Measurements from ENCODE around the gene BDNF.

Gene BDNF

DNA sequence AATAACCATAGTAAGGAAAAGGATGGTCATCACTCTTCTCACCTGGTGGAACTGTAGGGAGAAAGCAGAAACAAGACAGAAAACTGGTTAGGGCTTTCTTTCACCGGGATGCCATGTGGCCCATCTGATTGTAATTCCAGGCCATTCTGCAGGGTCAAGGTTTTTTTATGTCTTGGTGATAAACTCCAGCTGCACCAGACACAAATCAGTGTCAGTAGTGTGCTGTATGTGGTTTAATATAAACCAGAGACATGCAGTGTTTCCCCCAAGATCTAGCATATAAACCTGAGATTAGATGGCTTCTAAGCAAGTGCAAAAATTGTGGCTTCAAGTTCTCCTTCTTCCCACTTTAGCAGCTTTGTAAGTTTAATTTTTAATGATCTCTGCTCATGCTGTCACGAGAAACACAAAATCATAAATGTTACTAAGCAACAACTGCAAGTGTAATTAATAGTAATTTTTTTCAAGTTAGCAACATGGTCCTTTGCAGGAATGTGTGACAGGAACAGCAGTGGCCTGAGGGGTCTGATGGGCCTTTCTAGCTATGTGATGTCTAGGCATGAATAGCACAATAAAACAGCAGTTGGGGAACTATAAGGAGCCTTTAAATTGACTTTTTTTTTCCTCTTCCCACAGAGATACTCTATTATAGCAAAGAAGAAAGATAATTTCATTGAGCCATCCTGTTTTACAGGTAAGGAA, 41.6 kb downstream of the BDNF start:
- H3K27me3 ChIP-seq (ENCODE audit: control insufficient read depth, insufficient read depth, low read length), result no peaks in the 10 kb centered on the region
- H3K4me3 ChIP-seq (ENCODE audit: low read length), result no peak overlapping the region
- no peak overlapping the region for H3K9ac ChIP-seq (ENCODE audit: low read depth, low read length)
- H3K4me2 ChIP-seq (ENCODE audit: low read length), result no peak overlapping the region
- no peaks in the 10 kb centered on the region for H3K4me1 ChIP-seq (ENCODE audit: control insufficient read depth, insufficient read depth, low read length)
- H3K9me3 ChIP-seq (replicated peaks; ENCODE audit: low read length), result no peaks in the 10 kb centered on the region
- peaks cover 22% of the 10 kb centered on the region for H3K36me3 ChIP-seq (ENCODE audit: insufficient read depth, low read length)

DNA sequence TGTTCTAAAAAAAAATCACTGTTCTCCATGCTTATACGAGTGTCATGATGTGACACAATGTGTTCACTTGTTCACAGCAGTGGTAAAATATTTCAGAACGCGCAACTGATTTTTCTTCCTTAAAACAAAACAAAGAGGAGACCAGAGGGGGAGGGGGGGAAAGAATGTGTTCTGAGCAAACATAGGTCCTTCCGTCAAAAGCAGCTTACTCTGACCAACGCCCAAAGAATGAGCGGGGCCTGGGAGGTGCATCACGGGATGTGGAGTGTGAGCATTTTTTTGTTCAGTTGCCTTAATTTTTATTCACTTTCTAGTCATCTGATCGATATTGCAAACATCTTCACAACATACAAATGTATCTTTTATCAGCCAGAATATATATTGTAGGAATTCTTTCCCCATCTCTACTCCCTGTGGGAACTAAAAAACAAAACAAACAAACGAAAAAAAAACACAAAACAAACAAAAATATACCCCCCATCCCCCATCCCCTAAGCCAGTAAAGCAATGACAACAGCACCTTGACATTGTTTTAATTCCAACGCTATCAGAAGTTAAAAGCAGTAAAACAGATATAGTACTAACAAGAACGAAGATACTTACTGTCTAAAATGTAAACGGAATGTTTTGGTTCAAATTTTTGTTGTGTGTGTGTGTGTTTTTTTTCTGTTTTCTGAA, 43.3 kb downstream of the BDNF start:
- no peak overlapping the region for H3K4me2 ChIP-seq (ENCODE audit: low read length)
- no peaks in the 10 kb centered on the region for H3K9me3 ChIP-seq (replicated peaks; ENCODE audit: low read length)
- no peaks in the 10 kb centered on the region for H3K4me1 ChIP-seq (ENCODE audit: control insufficient read depth, insufficient read depth, low read length)
- H3K36me3 ChIP-seq (ENCODE audit: insufficient read depth, low read length), result peaks cover 22% of the 10 kb centered on the region
- H3K27me3 ChIP-seq (ENCODE audit: control insufficient read depth, insufficient read depth, low read length), result no peaks in the 10 kb centered on the region
- no peak overlapping the region for H3K9ac ChIP-seq (ENCODE audit: low read depth, low read length)
- no peak overlapping the region for H3K4me3 ChIP-seq (ENCODE audit: low read length)

DNA sequence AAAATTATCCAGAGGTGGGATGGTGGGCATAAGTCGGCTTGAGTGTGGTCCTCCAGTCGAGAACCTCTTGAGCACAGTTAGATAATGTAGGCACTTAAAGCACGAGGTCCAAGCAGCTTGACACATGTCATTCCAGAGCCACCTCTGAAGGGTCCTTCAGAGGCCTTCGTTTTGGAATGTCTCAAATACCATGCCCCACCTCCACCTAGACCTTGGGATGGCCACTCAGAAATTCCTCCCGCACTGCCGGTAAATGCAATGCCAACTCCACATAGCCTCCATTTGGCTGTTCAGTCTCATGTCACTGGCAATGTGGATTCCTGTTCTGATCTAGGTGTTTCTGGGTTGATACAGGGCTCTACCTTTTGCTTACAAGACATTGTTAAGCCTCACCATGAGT, 43.9 kb downstream of the BDNF start:
- H3K4me2 ChIP-seq (ENCODE audit: low read length), result no peak overlapping the region
- no peak overlapping the region for H3K4me3 ChIP-seq (ENCODE audit: low read length)
- H3K9ac ChIP-seq (ENCODE audit: low read depth, low read length), result no peak overlapping the region
- no peaks in the 10 kb centered on the region for H3K9me3 ChIP-seq (replicated peaks; ENCODE audit: low read length)
- peaks cover 22% of the 10 kb centered on the region for H3K36me3 ChIP-seq (ENCODE audit: insufficient read depth, low read length)
- no peaks in the 10 kb centered on the region for H3K27me3 ChIP-seq (ENCODE audit: control insufficient read depth, insufficient read depth, low read length)
- H3K4me1 ChIP-seq (ENCODE audit: control insufficient read depth, insufficient read depth, low read length), result no peaks in the 10 kb centered on the region

DNA sequence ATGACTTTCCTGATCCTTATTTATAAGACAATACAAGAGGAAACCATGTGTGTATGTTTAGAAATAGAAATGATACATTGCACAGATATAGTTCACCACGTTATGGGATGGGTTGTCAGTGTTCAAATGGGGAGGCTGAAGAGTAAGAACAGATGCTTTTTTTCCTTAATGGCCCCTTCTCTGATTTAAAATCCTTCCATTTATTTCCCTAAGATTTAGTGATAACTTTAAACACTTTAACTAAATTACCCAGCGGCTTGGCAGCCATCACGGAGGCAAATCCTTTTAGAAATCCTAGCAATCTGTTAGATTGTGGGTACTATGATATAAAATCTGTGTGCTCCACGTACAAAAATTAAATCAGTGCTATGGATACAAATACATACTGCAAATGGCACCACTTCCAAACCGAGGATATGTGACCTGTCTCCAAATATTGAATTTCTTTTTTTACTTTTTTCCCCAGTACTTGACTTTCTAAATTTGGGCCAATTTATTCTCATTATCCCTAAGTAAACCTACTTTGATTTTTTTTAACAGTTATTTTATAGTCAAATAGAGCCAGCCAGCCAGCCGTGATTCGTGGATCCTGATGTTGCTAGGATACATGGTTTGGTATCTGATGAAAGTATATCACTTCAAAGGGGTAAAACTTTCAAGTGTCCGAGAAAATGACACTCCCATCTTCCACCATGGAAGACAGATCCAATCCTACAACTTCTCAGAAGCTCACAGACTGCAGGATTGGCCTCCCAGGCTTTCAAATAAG, 46.1 kb downstream of the BDNF start:
- Histone ChIP-seq H3K4me3 (ENCODE audit: low read length) (no peak overlapping the region), H3K9me3 (replicated peaks; ENCODE audit: low read length) (no peaks in the 10 kb centered on the region), H3K27me3 (ENCODE audit: control insufficient read depth, insufficient read depth, low read length) (no peaks in the 10 kb centered on the region), H3K36me3 (ENCODE audit: insufficient read depth, low read length) (peaks cover 22% of the 10 kb centered on the region), H3K4me2 (ENCODE audit: low read length) (no peak overlapping the region), H3K9ac (ENCODE audit: low read depth, low read length) (no peak overlapping the region), H3K4me1 (ENCODE audit: control insufficient read depth, insufficient read depth, low read length) (no peaks in the 10 kb centered on the region)

DNA sequence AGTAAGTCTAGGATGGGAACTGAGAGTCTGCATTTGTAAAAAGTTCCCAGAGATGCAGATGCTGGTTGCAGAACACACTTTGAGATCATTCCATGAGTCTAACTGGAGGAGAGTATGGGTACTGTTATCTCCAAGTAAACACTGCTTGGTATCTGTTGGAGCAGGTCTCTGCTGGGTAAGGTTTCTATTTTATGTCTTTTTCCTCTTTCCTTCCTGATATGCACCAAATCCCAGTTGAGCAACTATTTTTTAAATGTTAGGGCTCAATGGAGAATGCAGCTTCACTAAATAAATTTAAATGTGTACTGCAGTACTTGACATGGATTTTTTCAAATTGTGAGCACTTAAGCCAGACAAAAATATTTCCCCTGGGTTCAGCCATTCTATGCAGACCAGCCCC, 48.5 kb downstream of the BDNF start:
- no peak overlapping the region for H3K4me3 ChIP-seq (ENCODE audit: low read length)
- no peak overlapping the region for H3K9ac ChIP-seq (ENCODE audit: low read depth, low read length)
- no peaks in the 10 kb centered on the region for H3K27me3 ChIP-seq (ENCODE audit: control insufficient read depth, insufficient read depth, low read length)
- H3K4me1 ChIP-seq (ENCODE audit: control insufficient read depth, insufficient read depth, low read length), result no peaks in the 10 kb centered on the region
- peaks cover 15% of the 10 kb centered on the region for H3K36me3 ChIP-seq (ENCODE audit: insufficient read depth, low read length)
- H3K9me3 ChIP-seq (replicated peaks; ENCODE audit: low read length), result no peaks in the 10 kb centered on the region
- H3K4me2 ChIP-seq (ENCODE audit: low read length), result no peak overlapping the region

DNA sequence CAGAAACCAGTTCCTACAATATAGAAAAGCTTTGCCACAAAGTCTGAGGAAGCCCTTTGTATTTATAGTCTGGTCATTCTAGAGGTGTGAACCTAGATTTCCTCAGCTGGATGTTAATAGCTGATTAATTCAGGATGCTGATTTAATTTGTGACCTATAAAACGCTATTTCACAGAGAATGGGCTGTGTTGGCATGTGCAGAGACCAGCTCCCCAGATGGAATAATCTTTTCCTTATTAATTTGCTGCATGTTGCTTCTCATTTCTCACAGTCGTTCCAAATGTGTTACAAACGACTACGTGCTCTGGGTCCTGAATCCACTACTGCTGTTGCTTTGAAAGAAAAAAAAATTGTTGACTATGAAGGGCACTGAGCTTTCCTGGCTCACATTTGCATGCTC, 49.3 kb downstream of the BDNF start:
- Histone ChIP-seq H3K4me2 (ENCODE audit: low read length) (no peak overlapping the region), H3K4me1 (ENCODE audit: control insufficient read depth, insufficient read depth, low read length) (no peaks in the 10 kb centered on the region), H3K9ac (ENCODE audit: low read depth, low read length) (no peak overlapping the region), H3K27me3 (ENCODE audit: control insufficient read depth, insufficient read depth, low read length) (no peaks in the 10 kb centered on the region), H3K36me3 (ENCODE audit: insufficient read depth, low read length) (peaks cover 8% of the 10 kb centered on the region), H3K4me3 (ENCODE audit: low read length) (no peak overlapping the region), H3K9me3 (replicated peaks; ENCODE audit: low read length) (no peaks in the 10 kb centered on the region)

DNA sequence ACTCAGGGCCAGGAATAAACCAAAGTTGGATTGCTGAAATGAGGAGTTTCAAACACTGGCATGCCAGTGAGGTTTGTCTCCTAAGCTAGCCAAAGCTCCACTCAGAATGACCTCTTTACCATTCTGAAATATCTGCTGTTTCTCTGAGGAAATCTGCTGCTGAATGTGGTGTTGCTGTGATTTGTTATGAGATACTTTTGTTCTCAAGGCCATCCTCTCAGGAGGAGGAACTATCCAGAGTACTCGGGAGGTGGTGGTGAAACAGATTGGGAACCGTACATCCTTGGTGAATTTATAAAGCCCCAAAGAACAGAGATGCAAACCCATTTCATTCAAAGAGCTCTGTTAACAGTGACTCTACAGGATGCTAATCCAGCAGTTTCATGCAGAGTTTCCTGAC, 50.5 kb downstream of the BDNF start:
- Histone ChIP-seq H3K36me3 (ENCODE audit: insufficient read depth, low read length) (no peaks in the 10 kb centered on the region), H3K4me3 (ENCODE audit: low read length) (no peak overlapping the region), H3K9me3 (replicated peaks; ENCODE audit: low read length) (no peaks in the 10 kb centered on the region), H3K4me1 (ENCODE audit: control insufficient read depth, insufficient read depth, low read length) (no peaks in the 10 kb centered on the region), H3K4me2 (ENCODE audit: low read length) (no peak overlapping the region), H3K9ac (ENCODE audit: low read depth, low read length) (no peak overlapping the region), H3K27me3 (ENCODE audit: control insufficient read depth, insufficient read depth, low read length) (no peaks in the 10 kb centered on the region)

DNA sequence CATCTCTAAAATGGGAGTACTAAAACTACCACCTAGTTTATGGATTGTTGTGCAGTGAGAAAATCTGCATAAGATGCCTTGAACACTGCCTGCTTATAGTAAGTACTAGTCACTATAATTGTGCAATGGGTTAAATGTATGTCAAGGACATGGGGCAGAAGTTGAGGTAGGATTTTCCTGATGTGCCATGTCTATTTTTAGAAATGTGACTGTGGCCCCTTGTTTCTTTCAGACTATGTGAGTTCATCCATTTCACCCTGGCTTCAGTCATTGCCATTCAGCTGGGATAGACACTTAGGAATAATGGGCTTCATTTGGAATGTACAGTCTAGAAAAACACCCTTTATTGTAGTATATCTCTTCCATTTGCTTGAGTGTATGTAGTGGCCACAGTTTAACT, 51.4 kb downstream of the BDNF start:
- H3K27me3 ChIP-seq (ENCODE audit: control insufficient read depth, insufficient read depth, low read length), result no peaks in the 10 kb centered on the region
- no peak overlapping the region for H3K9ac ChIP-seq (ENCODE audit: low read depth, low read length)
- H3K9me3 ChIP-seq (replicated peaks; ENCODE audit: low read length), result no peaks in the 10 kb centered on the region
- no peak overlapping the region for H3K4me3 ChIP-seq (ENCODE audit: low read length)
- H3K4me2 ChIP-seq (ENCODE audit: low read length), result no peak overlapping the region
- H3K4me1 ChIP-seq (ENCODE audit: control insufficient read depth, insufficient read depth, low read length), result no peaks in the 10 kb centered on the region
- H3K36me3 ChIP-seq (ENCODE audit: insufficient read depth, low read length), result no peaks in the 10 kb centered on the region

DNA sequence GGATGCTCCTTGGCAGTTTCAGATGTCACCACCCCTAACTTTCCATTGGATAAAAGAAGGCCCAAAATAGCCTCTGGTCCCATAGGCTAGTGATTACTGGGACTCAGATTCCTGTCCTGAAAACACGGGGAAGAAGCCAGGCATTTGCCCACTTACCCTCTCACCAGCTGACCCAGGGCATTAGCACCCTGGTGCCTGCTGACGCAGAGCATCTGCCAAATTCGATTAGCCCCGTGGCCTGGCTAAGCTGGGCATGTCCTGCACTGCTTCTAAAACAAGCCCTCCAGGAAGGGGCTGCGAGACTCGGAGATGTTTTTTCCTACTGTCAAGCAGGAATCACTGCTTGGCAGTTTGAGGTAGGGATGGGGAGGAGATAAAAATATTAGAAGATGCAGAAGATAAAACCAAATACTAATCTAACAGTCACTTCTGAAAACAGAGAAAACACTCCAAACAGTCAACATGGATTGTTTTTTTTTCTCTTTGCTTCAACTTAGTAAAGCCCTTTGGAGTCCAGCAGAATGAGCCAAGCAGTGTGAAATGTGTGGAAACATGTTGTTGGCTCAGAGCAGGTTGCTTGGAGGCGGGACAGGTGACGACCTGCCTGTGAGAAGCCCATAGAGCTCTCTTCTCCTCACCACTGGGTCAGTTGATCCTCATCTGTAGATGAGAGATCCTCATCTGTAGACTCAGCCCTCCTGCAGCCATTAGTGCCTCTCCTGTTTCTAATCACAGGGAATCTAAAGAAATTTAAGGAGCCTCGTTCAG, 54.0 kb downstream of the BDNF start:
- Histone ChIP-seq H3K4me3 (ENCODE audit: low read length) (no peak overlapping the region), H3K36me3 (ENCODE audit: insufficient read depth, low read length) (no peaks in the 10 kb centered on the region), H3K9me3 (replicated peaks; ENCODE audit: low read length) (no peaks in the 10 kb centered on the region), H3K27me3 (ENCODE audit: control insufficient read depth, insufficient read depth, low read length) (no peaks in the 10 kb centered on the region), H3K4me1 (ENCODE audit: control insufficient read depth, insufficient read depth, low read length) (no peaks in the 10 kb centered on the region), H3K9ac (ENCODE audit: low read depth, low read length) (no peak overlapping the region), H3K4me2 (ENCODE audit: low read length) (no peak overlapping the region)

DNA sequence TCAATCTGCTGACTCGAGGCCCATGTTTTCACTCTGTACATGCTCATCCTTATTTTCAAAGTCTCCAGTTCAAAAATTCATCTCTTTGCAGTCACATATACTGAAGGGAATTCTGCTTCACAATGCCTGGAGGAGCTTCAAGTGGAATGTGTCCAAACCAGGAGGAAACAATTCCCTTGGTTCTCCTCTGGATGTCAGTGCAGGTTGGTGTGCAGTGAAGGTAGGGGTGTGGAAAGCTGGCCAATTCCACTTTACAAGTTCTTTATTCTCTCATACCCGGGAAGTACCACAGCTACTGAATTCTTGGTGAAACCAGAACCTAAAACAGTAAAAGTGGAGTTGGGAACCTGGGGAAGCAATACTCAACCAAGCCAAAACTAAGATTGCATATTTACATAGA, 57.3 kb downstream of the BDNF start:
- no peak overlapping the region for H3K4me2 ChIP-seq (ENCODE audit: low read length)
- H3K36me3 ChIP-seq (ENCODE audit: insufficient read depth, low read length), result no peaks in the 10 kb centered on the region
- no peak overlapping the region for H3K4me3 ChIP-seq (ENCODE audit: low read length)

DNA sequence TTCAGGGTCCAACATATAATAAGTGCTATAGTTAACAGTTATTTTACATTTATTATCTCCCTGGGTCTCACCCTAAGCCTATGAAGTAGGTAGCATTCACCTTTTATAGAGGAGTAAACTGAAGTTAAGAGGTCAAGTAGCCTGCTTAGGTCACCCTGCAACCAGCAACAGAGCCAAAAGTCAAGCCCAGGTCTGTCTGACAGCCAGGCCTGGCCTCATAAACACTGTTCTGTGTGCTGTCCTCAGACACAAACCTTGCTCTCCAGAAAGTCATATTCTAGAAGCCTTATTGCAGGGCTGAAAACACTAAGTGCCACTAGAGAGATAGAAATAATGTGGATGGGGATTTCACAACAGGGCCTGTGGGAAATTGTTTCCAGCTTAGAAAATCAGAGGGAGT, 59.3 kb downstream of the BDNF start:
- no peak overlapping the region for H3K9ac ChIP-seq (ENCODE audit: low read depth, low read length)
- H3K36me3 ChIP-seq (ENCODE audit: insufficient read depth, low read length), result no peaks in the 10 kb centered on the region
- H3K4me3 ChIP-seq (ENCODE audit: low read length), result no peak overlapping the region
- no peaks in the 10 kb centered on the region for H3K4me1 ChIP-seq (ENCODE audit: control insufficient read depth, insufficient read depth, low read length)
- no peaks in the 10 kb centered on the region for H3K27me3 ChIP-seq (ENCODE audit: control insufficient read depth, insufficient read depth, low read length)
- no peak overlapping the region for H3K4me2 ChIP-seq (ENCODE audit: low read length)
- H3K9me3 ChIP-seq (replicated peaks; ENCODE audit: low read length), result no peaks in the 10 kb centered on the region

More for the DNA sequence above, 57.3 kb downstream of the BDNF start:
- H3K4me1 ChIP-seq (ENCODE audit: control insufficient read depth, insufficient read depth, low read length), result no peaks in the 10 kb centered on the region
- no peak overlapping the region for H3K9ac ChIP-seq (ENCODE audit: low read depth, low read length)
- H3K9me3 ChIP-seq (replicated peaks; ENCODE audit: low read length), result no peaks in the 10 kb centered on the region
- H3K27me3 ChIP-seq (ENCODE audit: control insufficient read depth, insufficient read depth, low read length), result no peaks in the 10 kb centered on the region
